Muscle of leg (tissue), 11 donors: ENCODE results near the gene SAMD14. TPM values are rescaled to one million over a fixed set of nuclear protein-coding genes. Genes with fewer than 3 reads are reported as not detected.

ENCODE experiments used
- DNase-seq: peaks from one replicate; pipeline ENCODE4 v3.0.0; 2013
- H3K27ac ChIP-seq: one replicate; pipeline ENCODE4 v1.5.1; 2013; ENCODE audit warnings: mild to moderate bottlenecking, low read length, control low read depth
- H3K27me3 ChIP-seq: one replicate; pipeline ENCODE4 v1.6.1; 2013; ENCODE audit warnings: low read length; ENCODE audit not compliant: control insufficient read depth, insufficient read depth
- H3K36me3 ChIP-seq: one replicate; pipeline ENCODE4 v1.6.1; 2013; ENCODE audit warnings: low read length; ENCODE audit not compliant: control insufficient read depth, insufficient read depth
- H3K4me1 ChIP-seq: one replicate; pipeline ENCODE4 v1.6.1; 2013; ENCODE audit warnings: low read length; ENCODE audit not compliant: control insufficient read depth, insufficient read depth
- H3K4me3 ChIP-seq: one replicate; pipeline ENCODE4 v1.5.1; 2013; ENCODE audit warnings: low read length, control low read depth
- H3K9me3 ChIP-seq: replicated peaks from 2 replicates; pipeline ENCODE4 v1.6.1; 2013; ENCODE audit warnings: low read depth, low read length; ENCODE audit not compliant: control insufficient read depth
- WGBS: methylation state at CpG from one replicate; pipeline ENCODE4 v1.1.5; 2013; ENCODE audit warnings: missing lambda C conversion rate; ENCODE audit not compliant: insufficient coverage; 5-methylcytosine and 5-hydroxymethylcytosine counted together
- polyA plus RNA-seq, 8 donors: library from polyadenylated mRNA; unstranded; fragments of 120-200 nt; gene quantifications; one replicate each; pipeline versions ENCODE4 v1.2.1 to v1.2.3, GENCODE V29; 2013; ENCODE audit warnings: inconsistent platforms in 1 of 8, low replicate concordance in 1 of 8; ENCODE audit not compliant: insufficient read length in 8 of 8, insufficient read depth in 1 of 8
- total RNA-seq: library from RNA; stranded (reverse); fragments of 120-200 nt; gene quantifications from one replicate; pipeline ENCODE4 v1.2.4, GENCODE V29; 2013

The SAMD14 gene
- total and polyA plus RNA-seq, 9 donors: 1.5 to 10.3 (median 5.5) TPM

GRCh38 chr17:50133028-50133768 lies 3.2 kb upstream of the SAMD14 start:
- Histone ChIP-seq H3K27ac (no peak overlapping the region), H3K9me3 (no peaks in the 10 kb centered on the region), H3K4me1 (peaks cover 24% of the 10 kb centered on the region), H3K27me3 (peaks cover 26% of the 10 kb centered on the region), H3K36me3 (peaks cover 40% of the 10 kb centered on the region), H3K4me3 (no peak overlapping the region)
- 50% methylated on average over 3 of the region's 7 CpGs for WGBS
- no peak for DNase-seq

GRCh38 chr17:50132104-50132794 lies 2.3 kb upstream of the SAMD14 start:
- peaks cover 31% of the 10 kb centered on the region for H3K36me3 ChIP-seq
- peaks cover 30% of the 10 kb centered on the region for H3K4me1 ChIP-seq
- DNase-seq: no peak
- H3K27ac ChIP-seq: no peak overlapping the region
- no CpG with 5 or more reads among the region's 6 CpGs for WGBS
- peaks cover 35% of the 10 kb centered on the region for H3K27me3 ChIP-seq
- no peak overlapping the region for H3K4me3 ChIP-seq
- no peaks in the 10 kb centered on the region for H3K9me3 ChIP-seq

- peaks cover 30% of the 10 kb centered on the region for H3K4me1 ChIP-seq
- 32% methylated on average over 6 of the region's 19 CpGs for WGBS
- no peak overlapping the region for H3K27ac ChIP-seq
- peaks cover 16% of the 10 kb centered on the region for H3K36me3 ChIP-seq
- H3K27me3 ChIP-seq: peaks cover 39% of the 10 kb centered on the region
- no peaks in the 10 kb centered on the region for H3K9me3 ChIP-seq
- H3K4me3 ChIP-seq: peak overlapping the region; percentile 37
- DNase-seq: no peak
These were observed 772 bp upstream of the SAMD14 start for GRCh38 chr17:50130559-50131305.

GRCh38 chr17:50129353-50129727 lies 620 bp downstream of the SAMD14 start:
- peaks cover 4% of the 10 kb centered on the region for H3K36me3 ChIP-seq
- H3K27ac ChIP-seq: no peak overlapping the region
- H3K9me3 ChIP-seq: no peaks in the 10 kb centered on the region
- H3K27me3 ChIP-seq: peaks cover 39% of the 10 kb centered on the region
- H3K4me1 ChIP-seq: peaks cover 30% of the 10 kb centered on the region
- WGBS: 0% methylated on average over 24 of the region's 31 CpGs
- no peak for DNase-seq
- peak overlapping the region; percentile 48 for H3K4me3 ChIP-seq

- H3K4me3 ChIP-seq: peak overlapping the region; percentile 48
- H3K36me3 ChIP-seq: no peaks in the 10 kb centered on the region
- no peaks in the 10 kb centered on the region for H3K9me3 ChIP-seq
- H3K27ac ChIP-seq: peak overlapping the region; percentile 59
- peaks cover 30% of the 10 kb centered on the region for H3K4me1 ChIP-seq
- 16% methylated on average over 13 of the region's 32 CpGs for WGBS
- peaks cover 39% of the 10 kb centered on the region for H3K27me3 ChIP-seq
- peak; percentile 68 for DNase-seq
These were observed 1.3 kb downstream of the SAMD14 start for GRCh38 chr17:50128441-50129352.

GRCh38 chr17:50127697-50128361 lies 2.1 kb downstream of the SAMD14 start:
- no peak overlapping the region for H3K27ac ChIP-seq
- no peaks in the 10 kb centered on the region for H3K9me3 ChIP-seq
- DNase-seq: no peak
- peaks cover 42% of the 10 kb centered on the region for H3K27me3 ChIP-seq
- H3K4me3 ChIP-seq: no peak overlapping the region
- 80% methylated on average over 1 of the region's 6 CpGs for WGBS
- H3K4me1 ChIP-seq: peaks cover 36% of the 10 kb centered on the region
- no peaks in the 10 kb centered on the region for H3K36me3 ChIP-seq

- 92% methylated on average over 3 of the region's 4 CpGs for WGBS
- H3K4me3 ChIP-seq: no peak overlapping the region
- H3K4me1 ChIP-seq: peaks cover 32% of the 10 kb centered on the region
- peaks cover 38% of the 10 kb centered on the region for H3K27me3 ChIP-seq
- H3K27ac ChIP-seq: no peak overlapping the region
- no peaks in the 10 kb centered on the region for H3K36me3 ChIP-seq
- DNase-seq: no peak
- H3K9me3 ChIP-seq: no peaks in the 10 kb centered on the region
These were observed 4.5 kb downstream of the SAMD14 start for GRCh38 chr17:50125420-50125997.

GRCh38 chr17:50123649-50124349 lies 6.2 kb downstream of the SAMD14 start:
- no peaks in the 10 kb centered on the region for H3K9me3 ChIP-seq
- peaks cover 32% of the 10 kb centered on the region for H3K27me3 ChIP-seq
- no peak overlapping the region for H3K4me3 ChIP-seq
- H3K27ac ChIP-seq: peak overlapping the region; percentile 67
- 25% methylated on average over 9 of the region's 12 CpGs for WGBS
- H3K36me3 ChIP-seq: no peaks in the 10 kb centered on the region
- no peak for DNase-seq
- peaks cover 25% of the 10 kb centered on the region for H3K4me1 ChIP-seq
